Loucy (cell line): Measurements from ENCODE around the gene IFT27.

ENCODE experiments used
- H2AFZ ChIP-seq: fragments of 200-600 bp; sonication (generic); 2 replicates; pipeline ENCODE4 v1.6.0; 2016; ENCODE audit warnings: antibody characterized with exemption, mild to moderate bottlenecking, low read length, moderate library complexity
- H3F3A ChIP-seq: fragments of 200-600 bp; 2 replicates; pipeline ENCODE4 v1.6.0; 2016; ENCODE audit warnings: antibody characterized with exemption, low read depth, mild to moderate bottlenecking
- H3K27me3 ChIP-seq: fragments of 200-600 bp; sonication (generic); 2 replicates; pipeline ENCODE4 v1.6.1; 2014; ENCODE audit warnings: low read length, mild to moderate bottlenecking; ENCODE audit not compliant: insufficient read depth, poor library complexity, severe bottlenecking
- H3K36me3 ChIP-seq: fragments of 200-600 bp; sonication (generic); 2 replicates; pipeline ENCODE4 v1.6.1; 2016; ENCODE audit warnings: low read length; ENCODE audit not compliant: insufficient read depth
- H3K4me1 ChIP-seq: fragments of 200-600 bp; sonication (generic); 2 replicates; pipeline ENCODE4 v1.5.1; 2014; ENCODE audit warnings: low read length, mild to moderate bottlenecking; ENCODE audit not compliant: insufficient read depth, poor library complexity, severe bottlenecking
- H3K4me2 ChIP-seq: fragments of 200-600 bp; sonication (generic); 2 replicates; pipeline ENCODE4 v1.6.0; 2014; ENCODE audit warnings: antibody characterized with exemption, low read length, low read depth, mild to moderate bottlenecking; ENCODE audit not compliant: poor library complexity, severe bottlenecking
- H3K4me3 ChIP-seq: fragments of 200-600 bp; sonication (generic); 2 replicates; pipeline ENCODE4 v1.5.1; 2014; ENCODE audit warnings: low read length, mild to moderate bottlenecking, mixed read lengths; ENCODE audit not compliant: poor library complexity, severe bottlenecking
- H3K79me2 ChIP-seq: fragments of 200-600 bp; sonication (generic); 2 replicates; pipeline ENCODE4 v1.6.1; 2014; ENCODE audit warnings: low read length; ENCODE audit not compliant: insufficient read depth
- H3K9ac ChIP-seq: fragments of 200-600 bp; sonication (generic); 2 replicates; pipeline ENCODE4 v1.6.0; 2014; ENCODE audit warnings: mild to moderate bottlenecking, low read depth, low read length, moderate library complexity; ENCODE audit not compliant: poor library complexity, severe bottlenecking
- H3K9me2 ChIP-seq: fragments of 200-600 bp; sonication (generic); replicated peaks from 2 replicates; pipeline ENCODE4 v1.6.1; 2016; ENCODE audit warnings: low read depth, low read length, mixed read lengths
- H3K9me3 ChIP-seq: fragments of 200-600 bp; sonication (generic); 2 replicates; pipeline ENCODE4 v1.6.1; 2014; ENCODE audit warnings: mild to moderate bottlenecking, antibody characterized with exemption, low read length, low read depth; ENCODE audit not compliant: insufficient read depth
- H4K20me1 ChIP-seq: fragments of 200-600 bp; sonication (generic); 2 replicates; pipeline ENCODE4 v1.6.0; 2014; ENCODE audit warnings: antibody characterized with exemption, low read length, mild to moderate bottlenecking; ENCODE audit not compliant: insufficient read depth, poor library complexity, severe bottlenecking
- EZH2phosphoT487 ChIP-seq: fragments of 200-600 bp; IDR thresholded peaks from 2 replicates; pipeline ENCODE4 v1.6.1; 2018; ENCODE audit warnings: antibody characterized with exemption, mild to moderate bottlenecking, moderate library complexity, borderline replicate concordance
- TF ChIP-seq, protein P1 (sequence below): fragments of 200-600 bp; sonication (generic); conservative IDR thresholded peaks from 2 replicates; pipeline ENCODE4 v1.5.1; 2014; ENCODE audit warnings: mild to moderate bottlenecking, antibody characterized with exemption, low read length

The IFT27 gene

GRCh38 chr22:36771356-36772063 is 4.4 kb downstream of the IFT27 start:
- H3K9ac ChIP-seq: no peak overlapping the region
- TF ChIP-seq, protein P1, sequence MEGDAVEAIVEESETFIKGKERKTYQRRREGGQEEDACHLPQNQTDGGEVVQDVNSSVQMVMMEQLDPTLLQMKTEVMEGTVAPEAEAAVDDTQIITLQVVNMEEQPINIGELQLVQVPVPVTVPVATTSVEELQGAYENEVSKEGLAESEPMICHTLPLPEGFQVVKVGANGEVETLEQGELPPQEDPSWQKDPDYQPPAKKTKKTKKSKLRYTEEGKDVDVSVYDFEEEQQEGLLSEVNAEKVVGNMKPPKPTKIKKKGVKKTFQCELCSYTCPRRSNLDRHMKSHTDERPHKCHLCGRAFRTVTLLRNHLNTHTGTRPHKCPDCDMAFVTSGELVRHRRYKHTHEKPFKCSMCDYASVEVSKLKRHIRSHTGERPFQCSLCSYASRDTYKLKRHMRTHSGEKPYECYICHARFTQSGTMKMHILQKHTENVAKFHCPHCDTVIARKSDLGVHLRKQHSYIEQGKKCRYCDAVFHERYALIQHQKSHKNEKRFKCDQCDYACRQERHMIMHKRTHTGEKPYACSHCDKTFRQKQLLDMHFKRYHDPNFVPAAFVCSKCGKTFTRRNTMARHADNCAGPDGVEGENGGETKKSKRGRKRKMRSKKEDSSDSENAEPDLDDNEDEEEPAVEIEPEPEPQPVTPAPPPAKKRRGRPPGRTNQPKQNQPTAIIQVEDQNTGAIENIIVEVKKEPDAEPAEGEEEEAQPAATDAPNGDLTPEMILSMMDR: no peak
- no peak for TF ChIP-seq EZH2phosphoT487
- no peaks in the 10 kb centered on the region for H3K36me3 ChIP-seq
- no peaks in the 10 kb centered on the region for H4K20me1 ChIP-seq
- no peaks in the 10 kb centered on the region for H3F3A ChIP-seq
- no peak overlapping the region for H3K4me2 ChIP-seq
- no peak overlapping the region for H3K4me3 ChIP-seq
- H3K79me2 ChIP-seq: no peaks in the 10 kb centered on the region
- no peaks in the 10 kb centered on the region for H3K27me3 ChIP-seq
- no peaks in the 10 kb centered on the region for H3K9me2 ChIP-seq
- H3K9me3 ChIP-seq: no peaks in the 10 kb centered on the region
- H3K4me1 ChIP-seq: peaks cover 7% of the 10 kb centered on the region
- no peak overlapping the region for H2AFZ ChIP-seq

DNA sequence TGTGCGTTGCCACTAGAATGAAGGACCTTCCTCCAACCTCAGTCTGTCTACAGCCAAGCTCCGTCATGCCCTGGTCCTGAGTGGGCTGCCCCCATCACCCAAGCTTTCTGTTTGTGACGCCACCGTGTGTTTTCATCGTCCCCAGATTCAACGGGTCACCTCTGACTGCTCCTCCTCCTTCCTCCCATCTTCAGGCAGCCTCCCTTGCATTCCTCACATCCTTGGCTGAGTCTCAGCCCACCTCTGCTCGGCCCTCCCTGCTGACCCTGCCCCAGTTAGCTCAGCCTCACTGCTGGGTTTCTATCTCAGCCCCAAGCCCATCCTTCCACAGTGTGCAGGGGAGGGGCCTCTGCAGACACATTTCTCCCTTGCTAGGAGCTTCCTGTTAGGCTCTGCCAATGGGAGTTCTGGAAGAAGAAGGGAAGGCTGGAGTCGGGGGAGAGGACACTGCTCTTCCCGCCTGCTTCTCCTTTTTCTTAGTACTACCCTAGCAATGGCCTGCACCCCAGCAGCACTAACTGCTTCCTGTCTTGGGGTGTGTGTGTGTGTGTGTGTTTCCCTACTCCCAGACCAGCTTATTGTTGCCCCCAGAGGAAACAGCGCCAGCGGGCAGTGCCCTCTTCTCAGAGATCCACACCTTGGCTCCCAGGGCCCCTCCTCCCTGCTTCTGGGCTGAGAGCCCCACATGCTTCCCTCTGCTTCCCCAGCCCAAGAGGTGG is 5.2 kb downstream of the IFT27 start:
- Histone ChIP-seq H3K27me3 (no peaks in the 10 kb centered on the region), H3K9me3 (no peaks in the 10 kb centered on the region), H3K79me2 (no peaks in the 10 kb centered on the region), H3K4me3 (no peak overlapping the region), H3K9ac (no peak overlapping the region), H2AFZ (no peak overlapping the region), H3K36me3 (no peaks in the 10 kb centered on the region), H3K9me2 (no peaks in the 10 kb centered on the region), H3F3A (no peaks in the 10 kb centered on the region), H4K20me1 (no peaks in the 10 kb centered on the region), H3K4me2 (no peak overlapping the region), H3K4me1 (peaks cover 7% of the 10 kb centered on the region)
- TF ChIP-seq, protein P1: no peak
- TF ChIP-seq EZH2phosphoT487: no peak

- Histone ChIP-seq H3K36me3 (no peaks in the 10 kb centered on the region), H3K4me1 (peaks cover under 1% of the 10 kb centered on the region), H4K20me1 (no peaks in the 10 kb centered on the region), H3K79me2 (no peaks in the 10 kb centered on the region), H2AFZ (no peak overlapping the region), H3K9ac (no peak overlapping the region), H3F3A (no peaks in the 10 kb centered on the region), H3K9me2 (no peaks in the 10 kb centered on the region), H3K4me3 (no peak overlapping the region), H3K9me3 (no peaks in the 10 kb centered on the region), H3K4me2 (no peak overlapping the region), H3K27me3 (no peaks in the 10 kb centered on the region)
- TF ChIP-seq, protein P1: no peak
- TF ChIP-seq EZH2phosphoT487: no peak
These were observed 6.1 kb downstream of the IFT27 start for GRCh38 chr22:36769541-36770512.
